Stimulated activated CD4-positive, alpha-beta T cell treated with anti-CD3 and anti-CD28 coated beads, TNF-alpha, amount 100 ng/mL, for 24 hours (primary cell): ENCODE results near the gene TMEM125.

Experiments
- DNase-seq, 3 experiments: peaks; one replicate each; pipeline ENCODE4 v3.0.0-alpha.2; 2020; ENCODE audit warnings: low read depth in 3 of 3

Gene TMEM125

DNA sequence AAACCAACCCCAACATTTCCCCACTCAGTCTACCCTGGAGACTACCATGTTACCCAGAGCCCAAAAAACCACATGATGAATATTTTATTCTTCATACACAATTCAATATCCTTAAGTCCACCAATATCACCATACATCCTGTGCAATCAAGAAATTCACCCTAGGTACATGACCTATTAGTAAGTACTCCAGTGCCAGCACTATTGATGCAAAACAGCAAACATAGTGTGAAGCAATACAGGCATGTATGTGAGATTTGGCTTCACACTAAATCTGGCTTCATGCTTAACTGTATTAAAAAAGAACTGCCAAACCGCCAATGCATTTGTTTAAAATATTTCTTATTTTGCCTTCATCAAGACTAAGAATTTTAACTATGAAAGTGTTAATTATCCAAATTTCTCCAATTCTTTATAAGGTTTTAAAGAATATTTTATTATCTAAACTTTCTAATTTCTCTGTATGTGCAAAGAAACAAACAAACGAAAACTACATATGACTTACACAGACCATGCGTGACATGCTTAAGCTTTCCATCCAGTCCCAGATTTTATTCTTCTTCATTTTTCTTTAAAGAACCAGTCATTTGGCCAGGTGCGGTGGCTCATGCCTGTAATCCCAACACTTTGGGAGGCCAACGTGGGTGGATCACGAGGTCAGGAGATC is 22.4 kb upstream of the TMEM125 start:
- no peak for DNase-seq

- no peak for DNase-seq
Measured at GRCh38 chr1:43250351-43250761, 19.4 kb upstream of the TMEM125 start.

DNA sequence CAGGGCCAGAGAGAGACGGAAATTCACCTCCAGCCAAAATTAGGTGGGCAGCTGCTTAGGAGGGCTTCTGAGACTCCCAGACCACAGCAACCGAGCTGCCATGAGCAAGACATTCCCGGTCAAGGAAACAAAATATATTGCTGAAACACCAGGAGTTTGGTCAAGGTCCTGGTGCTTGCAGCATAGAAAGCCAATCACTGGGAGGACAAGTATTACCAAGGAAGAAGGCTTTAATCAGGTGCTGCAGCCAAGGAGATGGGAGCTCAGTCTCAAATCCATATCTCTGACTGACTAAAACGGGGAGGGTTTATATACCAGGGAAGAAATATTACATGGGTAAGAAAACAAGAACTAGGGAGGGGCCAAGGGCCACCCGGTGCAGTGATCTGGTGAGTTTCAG is 18.8 kb upstream of the TMEM125 start:
- DNase-seq = no peak

GRCh38 chr1:43252225-43252624 is 17.6 kb upstream of the TMEM125 start:
- no peak for DNase-seq

- no peak for DNase-seq
Measured at GRCh38 chr1:43253173-43253572, 16.6 kb upstream of the TMEM125 start.

GRCh38 chr1:43253876-43254275 is 15.9 kb upstream of the TMEM125 start:
- no peak for DNase-seq

DNA sequence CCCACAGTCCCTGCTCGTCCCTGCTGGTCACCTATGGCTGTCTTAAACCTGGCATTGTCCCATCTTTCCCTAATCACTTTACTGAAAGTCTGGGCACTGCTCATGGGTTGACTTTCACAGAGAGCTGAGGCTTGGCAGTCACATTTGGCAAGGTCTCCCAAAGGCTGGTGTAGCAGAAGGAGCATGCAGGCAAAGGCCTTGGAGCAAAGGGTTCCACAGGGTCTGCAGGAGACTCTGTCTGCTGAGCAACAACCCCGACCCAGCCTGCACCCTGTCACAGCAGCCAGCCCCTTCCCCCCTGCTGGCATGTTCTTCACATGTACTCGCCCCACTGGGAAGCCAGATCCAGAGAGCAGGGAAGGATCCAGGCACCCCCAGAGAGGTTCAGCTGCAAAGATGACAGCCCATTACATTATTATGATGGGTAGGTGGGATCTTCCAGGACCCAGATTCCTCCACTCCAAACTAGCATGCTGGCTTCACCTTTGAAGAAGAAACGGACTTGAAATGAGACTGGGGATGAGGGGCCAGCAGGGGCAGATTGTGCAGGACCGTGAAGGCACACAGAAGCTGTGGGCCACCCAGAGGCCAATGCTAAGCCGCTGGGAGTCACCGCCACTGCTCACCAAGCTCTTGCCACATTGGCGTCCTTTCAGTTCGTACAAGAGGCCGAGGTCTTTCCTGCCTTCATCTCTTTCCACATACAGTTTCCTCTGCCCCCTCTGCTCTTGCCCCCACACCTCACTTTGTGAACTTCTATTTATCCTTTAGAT is 14.2 kb upstream of the TMEM125 start:
- DNase-seq = no peak

DNA sequence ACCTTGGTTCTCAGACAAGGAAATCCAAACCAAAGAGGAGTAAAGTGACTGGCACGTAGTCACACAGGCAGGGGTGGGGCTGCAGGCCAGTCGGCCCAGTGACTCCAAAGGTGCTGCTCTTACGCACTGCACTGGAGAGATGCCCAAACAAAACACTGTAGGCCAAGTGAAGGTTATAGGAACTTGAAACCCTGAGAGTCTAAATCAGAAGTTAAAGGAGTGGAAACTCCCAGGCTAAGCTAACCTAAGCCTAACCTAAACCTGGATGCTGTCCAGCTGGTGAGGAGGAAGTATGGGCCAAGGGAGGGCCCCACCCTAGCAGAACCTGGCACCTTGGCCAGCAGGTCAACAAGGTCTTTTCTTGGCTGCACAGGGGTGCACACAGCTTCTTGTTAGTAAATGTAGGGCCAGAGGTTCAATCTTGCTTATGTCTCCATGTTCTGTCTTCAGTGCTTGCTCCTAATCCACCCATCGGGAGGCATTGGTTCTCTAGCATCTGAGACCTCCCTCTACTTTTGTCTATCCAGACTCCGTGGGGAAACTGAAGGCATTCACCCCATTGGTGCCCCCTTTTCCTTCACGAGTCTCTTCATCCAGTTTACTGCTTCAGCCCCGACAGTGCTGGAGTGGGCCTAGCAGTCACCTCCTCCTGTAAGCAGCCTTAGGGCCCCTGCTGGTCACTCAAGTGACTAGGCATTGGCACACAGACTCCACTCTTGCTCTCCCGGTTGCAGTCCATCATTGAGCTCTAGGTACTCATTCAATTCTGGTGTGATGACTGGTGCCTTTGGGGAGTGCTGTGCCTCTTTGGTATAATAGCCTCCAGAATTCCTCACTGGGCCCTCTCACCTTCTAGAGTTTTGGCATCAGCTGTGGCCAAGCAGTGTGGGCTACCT is 12.9 kb upstream of the TMEM125 start:
- DNase-seq = no peak

- no peak for DNase-seq
Measured at GRCh38 chr1:43258370-43258769, 11.4 kb upstream of the TMEM125 start.

- DNase-seq = no peak
Measured at GRCh38 chr1:43265431-43265830, 4.4 kb upstream of the TMEM125 start.

GRCh38 chr1:43266881-43267280 is 2.9 kb upstream of the TMEM125 start:
- no peak for DNase-seq

DNA sequence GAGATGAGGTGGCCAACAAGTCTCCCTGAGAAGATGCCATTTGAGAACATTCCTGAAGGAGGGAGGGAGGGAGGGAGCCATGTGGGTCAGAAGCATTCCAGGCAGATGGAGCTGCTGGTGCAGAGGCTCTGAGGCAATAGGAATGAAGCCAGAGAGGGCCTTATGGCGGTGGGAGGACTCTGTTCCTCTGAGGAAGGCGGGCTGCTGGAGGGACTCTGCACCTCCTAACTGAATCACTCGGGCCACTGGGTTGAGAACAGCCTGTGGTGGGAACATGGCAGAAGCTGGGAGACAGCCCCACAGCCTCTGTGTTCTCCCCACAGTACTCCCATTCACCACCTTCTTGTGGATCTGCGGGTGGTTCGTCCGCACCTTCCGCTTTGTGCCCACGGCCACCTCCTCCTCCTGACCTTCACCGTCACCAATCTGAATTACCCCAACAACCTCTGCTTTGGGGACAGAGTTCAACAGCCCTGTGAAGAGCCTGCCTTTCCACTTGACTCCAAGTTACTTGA is 2.4 kb upstream of the TMEM125 start:
- no peak for DNase-seq

DNA sequence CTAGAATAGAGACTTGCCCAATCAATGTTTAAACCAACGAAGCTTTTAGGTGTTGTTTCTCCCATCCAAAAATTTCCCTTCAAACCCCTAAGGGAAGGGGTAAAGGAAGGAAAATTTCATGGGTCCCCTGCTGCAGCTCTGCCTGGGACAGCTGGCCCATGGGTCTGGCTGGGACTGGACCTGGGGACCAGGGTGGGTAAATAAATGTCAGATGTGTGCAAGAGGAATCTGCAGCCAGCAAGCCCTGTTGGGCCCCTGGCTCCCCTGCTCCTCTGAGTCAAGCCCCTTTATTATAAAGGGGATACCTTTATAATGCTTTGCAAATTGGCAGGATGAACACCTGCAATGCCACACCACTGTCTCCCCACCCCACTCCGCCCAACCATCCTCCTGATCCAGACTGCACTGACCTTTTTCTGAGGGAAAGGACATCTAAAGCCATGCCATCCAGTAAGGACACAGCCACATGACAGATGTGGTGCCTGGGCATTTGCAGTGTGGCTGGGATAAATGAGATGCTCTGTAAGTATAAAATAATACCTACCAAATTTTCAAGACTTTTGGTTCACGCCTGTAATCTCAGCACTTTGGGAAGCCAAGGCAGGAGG is 1.9 kb upstream of the TMEM125 start:
- DNase-seq = no peak

- peak in 1 of 3 experiments; percentile 8 for DNase-seq
Measured at GRCh38 chr1:43270421-43271095, 775 bp downstream of the TMEM125 start.

DNA sequence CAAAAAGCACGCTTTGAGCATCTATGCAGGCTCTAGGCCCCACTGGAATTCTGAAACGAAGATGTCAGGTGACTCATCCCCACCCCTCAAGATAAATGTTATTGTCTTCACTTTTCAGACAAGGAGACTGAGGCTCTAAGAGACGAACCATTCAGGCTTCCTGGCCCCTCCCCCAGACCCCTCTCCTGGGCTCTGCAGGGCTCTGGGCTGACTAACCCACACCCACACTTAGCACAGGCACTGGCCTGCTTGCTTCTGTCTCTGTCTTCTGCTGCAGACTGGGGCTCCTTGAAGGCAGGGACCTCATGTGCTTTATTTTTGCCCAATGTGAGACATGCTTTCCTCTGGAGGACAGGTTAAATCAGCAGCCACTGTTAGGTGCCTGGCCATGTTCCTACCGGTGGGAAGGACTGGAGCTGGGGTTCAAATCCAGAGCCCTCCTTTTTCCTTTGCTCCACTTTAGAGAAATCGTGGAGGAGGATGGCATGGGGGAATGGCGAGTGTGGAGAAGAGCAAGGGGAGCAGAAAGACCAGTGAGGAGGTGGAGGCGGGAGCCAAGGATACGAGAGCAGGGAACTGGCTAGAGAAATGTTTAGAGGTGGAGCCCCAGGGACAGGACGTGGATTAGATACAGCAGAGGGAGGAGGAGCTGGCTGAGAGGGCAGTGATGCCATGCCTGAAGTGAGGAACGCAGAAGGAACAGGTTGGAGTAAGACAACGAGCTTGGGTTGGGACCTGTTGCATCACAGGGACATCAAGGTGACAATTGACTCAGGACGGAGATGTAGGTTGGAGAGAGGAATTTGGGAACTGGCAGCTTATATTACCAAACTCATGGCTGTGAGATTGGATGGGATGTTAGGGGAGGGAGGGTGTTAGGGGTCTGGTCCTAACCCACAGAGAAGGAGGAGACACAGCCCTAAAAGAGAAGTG is 1.7 kb downstream of the TMEM125 start:
- no peak for DNase-seq

GRCh38 chr1:43272161-43272560 is 2.4 kb downstream of the TMEM125 start:
- no peak for DNase-seq

DNA sequence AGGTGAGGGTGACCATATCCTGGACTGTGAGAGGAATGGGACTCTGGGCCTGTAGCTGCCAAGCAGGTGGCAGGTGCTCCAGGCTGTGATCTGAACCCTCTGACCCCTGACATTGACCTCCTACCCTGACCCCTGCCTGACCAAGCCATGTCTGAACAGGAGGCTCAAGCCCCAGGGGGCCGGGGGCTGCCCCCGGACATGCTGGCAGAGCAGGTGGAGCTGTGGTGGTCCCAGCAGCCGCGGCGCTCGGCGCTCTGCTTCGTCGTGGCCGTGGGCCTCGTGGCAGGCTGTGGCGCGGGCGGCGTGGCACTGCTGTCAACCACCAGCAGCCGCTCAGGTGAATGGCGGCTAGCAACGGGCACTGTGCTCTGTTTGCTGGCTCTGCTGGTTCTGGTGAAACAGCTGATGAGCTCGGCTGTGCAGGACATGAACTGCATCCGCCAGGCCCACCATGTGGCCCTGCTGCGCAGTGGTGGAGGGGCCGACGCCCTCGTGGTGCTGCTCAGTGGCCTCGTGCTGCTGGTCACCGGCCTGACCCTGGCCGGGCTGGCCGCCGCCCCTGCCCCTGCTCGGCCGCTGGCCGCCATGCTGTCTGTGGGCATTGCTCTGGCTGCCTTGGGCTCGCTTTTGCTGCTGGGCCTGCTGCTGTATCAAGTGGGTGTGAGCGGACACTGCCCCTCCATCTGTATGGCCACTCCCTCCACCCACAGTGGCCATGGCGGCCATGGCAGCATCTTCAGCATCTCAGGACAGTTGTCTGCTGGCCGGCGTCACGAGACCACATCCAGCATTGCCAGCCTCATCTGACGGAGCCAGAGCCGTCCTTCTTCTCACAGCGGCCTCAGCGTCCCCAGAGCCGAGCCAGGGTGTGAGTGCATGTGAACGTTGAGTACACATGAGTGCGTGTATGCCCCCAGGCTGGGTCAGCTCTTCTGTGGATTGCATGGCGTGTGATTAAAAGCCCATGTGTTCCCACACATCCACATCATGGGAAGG is 3.1 kb downstream of the TMEM125 start:
- no peak for DNase-seq

DNA sequence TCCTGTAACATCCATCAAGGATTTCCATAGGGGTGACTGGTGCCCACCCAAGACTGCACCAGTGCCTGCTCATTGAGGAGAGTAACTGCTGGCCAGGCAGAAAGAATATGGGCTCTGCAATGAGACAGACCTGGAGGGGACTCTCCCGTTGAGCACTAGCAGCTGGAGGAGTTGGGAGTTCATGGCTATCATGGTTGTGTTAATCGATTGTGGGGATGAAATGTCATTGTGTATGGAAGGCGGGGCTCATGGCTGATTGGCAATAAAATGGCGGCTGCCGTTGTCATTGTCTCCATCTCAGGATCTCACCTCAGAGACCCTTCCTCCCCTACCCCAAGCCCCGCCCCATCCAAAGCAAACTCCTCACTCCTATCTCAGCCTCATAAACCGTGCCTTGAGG is 3.9 kb downstream of the TMEM125 start:
- no peak for DNase-seq
